ENCODE measurements around the gene KANSL1L. TPM values are rescaled to one million over a fixed set of nuclear protein-coding genes. Genes with fewer than 3 reads are reported as not detected.

KANSL1L gene
- total RNA-seq, 1 experiment from 2014 or later, result 54.0 TPM

GRCh38 chr2:210199186-210199765, 28.1 kb upstream of the KANSL1L start:
- H3K27ac Mint-ChIP-seq (ENCODE audit: unreplicated experiment), result no peak overlapping the region
- no TSS peak for BruUV-seq (replicated peaks)
- DNase-seq, result no peak
- H3K36me3 Mint-ChIP-seq (ENCODE audit: insufficient read depth, unreplicated experiment), result peaks cover 5% of the 10 kb centered on the region
- H3K4me1 Mint-ChIP-seq (ENCODE audit: low read depth, unreplicated experiment), result peaks cover 16% of the 10 kb centered on the region
- H3K9me3 Mint-ChIP-seq (ENCODE audit: low read depth, unreplicated experiment), result no peaks in the 10 kb centered on the region
- intact Hi-C loops (cut with micrococcal nuclease; ENCODE audit: unreplicated experiment), result loop anchor here (1.0 kb wide), 1 partner anchor 222 kb away; no protein-coding TSS in a partner anchor
- H3K4me3 Mint-ChIP-seq (ENCODE audit: low read depth, unreplicated experiment), result no peak overlapping the region
- TF ChIP-seq CTCF (IDR thresholded peaks at IDR 0.05; ENCODE audit: unreplicated experiment), result peak; percentile 54
- CTCF ChIA-PET, result interaction anchor here (0.6 to 1.3 kb wide), 8 partner anchors 9 to 774 kb away, joined by 3 to 10 read pairs (median 4); no protein-coding TSS in a partner anchor
- no peaks in the 10 kb centered on the region for H3K27me3 Mint-ChIP-seq (ENCODE audit: unreplicated experiment)

- DNase-seq, result no peak
- TF ChIP-seq CTCF (IDR thresholded peaks at IDR 0.05; ENCODE audit: unreplicated experiment), result no peak
- H3K4me1 Mint-ChIP-seq (ENCODE audit: low read depth, unreplicated experiment), result peaks cover 22% of the 10 kb centered on the region
- peaks cover 5% of the 10 kb centered on the region for H3K36me3 Mint-ChIP-seq (ENCODE audit: insufficient read depth, unreplicated experiment)
- intact Hi-C loops (cut with micrococcal nuclease; ENCODE audit: unreplicated experiment), result no loop called here
- CTCF ChIA-PET, result interaction anchor here (0.6 to 1.3 kb wide), 9 partner anchors 8 to 773 kb away, joined by 3 to 10 read pairs (median 4); no protein-coding TSS in a partner anchor
- no peak overlapping the region for H3K4me3 Mint-ChIP-seq (ENCODE audit: low read depth, unreplicated experiment)
- no TSS peak for BruUV-seq (replicated peaks)
- no peaks in the 10 kb centered on the region for H3K27me3 Mint-ChIP-seq (ENCODE audit: unreplicated experiment)
- H3K9me3 Mint-ChIP-seq (ENCODE audit: low read depth, unreplicated experiment), result no peaks in the 10 kb centered on the region
- no peak overlapping the region for H3K27ac Mint-ChIP-seq (ENCODE audit: unreplicated experiment)
These were observed 27.1 kb upstream of the KANSL1L start for GRCh38 chr2:210198326-210198725.

GRCh38 chr2:210197720-210198119, 26.5 kb upstream of the KANSL1L start:
- intact Hi-C loops (cut with micrococcal nuclease; ENCODE audit: unreplicated experiment), result no loop called here
- DNase-seq, result no peak
- no peak for TF ChIP-seq CTCF (IDR thresholded peaks at IDR 0.05; ENCODE audit: unreplicated experiment)
- BruUV-seq (replicated peaks), result no TSS peak
- no peaks in the 10 kb centered on the region for H3K9me3 Mint-ChIP-seq (ENCODE audit: low read depth, unreplicated experiment)
- H3K36me3 Mint-ChIP-seq (ENCODE audit: insufficient read depth, unreplicated experiment), result peaks cover 5% of the 10 kb centered on the region
- H3K4me3 Mint-ChIP-seq (ENCODE audit: low read depth, unreplicated experiment), result no peak overlapping the region
- no peaks in the 10 kb centered on the region for H3K27me3 Mint-ChIP-seq (ENCODE audit: unreplicated experiment)
- CTCF ChIA-PET, result interaction anchor here (0.6 kb wide), 1 partner anchor 51 kb away, joined by 4 read pairs; no protein-coding TSS in a partner anchor
- H3K27ac Mint-ChIP-seq (ENCODE audit: unreplicated experiment), result no peak overlapping the region
- peaks cover 19% of the 10 kb centered on the region for H3K4me1 Mint-ChIP-seq (ENCODE audit: low read depth, unreplicated experiment)

- Mint-ChIP-seq H3K36me3 (ENCODE audit: insufficient read depth, unreplicated experiment) (peaks cover 14% of the 10 kb centered on the region), H3K4me3 (ENCODE audit: low read depth, unreplicated experiment) (peak overlapping the region; percentile 66), H3K27ac (ENCODE audit: unreplicated experiment) (peak overlapping the region; percentile 67), H3K27me3 (ENCODE audit: unreplicated experiment) (no peaks in the 10 kb centered on the region), H3K4me1 (ENCODE audit: low read depth, unreplicated experiment) (peaks cover 17% of the 10 kb centered on the region), H3K9me3 (ENCODE audit: low read depth, unreplicated experiment) (no peaks in the 10 kb centered on the region)
- no peak for DNase-seq
- intact Hi-C loops (cut with micrococcal nuclease; ENCODE audit: unreplicated experiment), result loop anchor here (1.0 kb wide), 3 partner anchors 109 to 218 kb away; no protein-coding TSS in a partner anchor
- no TSS peak for BruUV-seq (replicated peaks)
- CTCF ChIA-PET, result no interaction called here
- TF ChIP-seq CTCF (IDR thresholded peaks at IDR 0.05; ENCODE audit: unreplicated experiment), result peak; percentile 42
These were observed 24.1 kb upstream of the KANSL1L start for GRCh38 chr2:210195101-210195852.
